Stimulated activated memory B cell treated with anti-CD40 and anti-IgM and Interleukin-4, amounts not matched to agents 10 μg/mL and 1 μg/mL and 100 μg/mL, for 72 hours (primary cell): ENCODE measurements around the gene RHEX.

Source experiments
- ATAC-seq: fragments of 150-1000 bp; cut with Tn5 transposase; 2 replicates; pipeline ENCODE4 v1.10.0; 2021
- H3K27ac Mint-ChIP-seq: one replicate; pipeline ENCODE4 v1.8.0; 2022; ENCODE audit warnings: mild to moderate bottlenecking, mixed read lengths
- H3K27me3 Mint-ChIP-seq: one replicate; pipeline ENCODE4 v1.8.0; 2022; ENCODE audit warnings: mixed read lengths
- H3K36me3 Mint-ChIP-seq: one replicate; pipeline ENCODE4 v1.8.0; 2022; ENCODE audit warnings: mixed read lengths
- H3K4me1 Mint-ChIP-seq: one replicate; pipeline ENCODE4 v1.8.0; 2022; ENCODE audit warnings: mixed read lengths
- H3K4me3 Mint-ChIP-seq: one replicate; pipeline ENCODE4 v1.8.0; 2022; ENCODE audit warnings: mild to moderate bottlenecking, moderate library complexity, mixed read lengths
- H3K9me3 Mint-ChIP-seq: one replicate; pipeline ENCODE4 v1.8.0; 2022; ENCODE audit warnings: mixed read lengths

Gene RHEX

GRCh38 chr1:206110161-206110560 is 57.2 kb downstream of the RHEX start:
- Mint-ChIP-seq H3K27me3 (no peaks in the 10 kb centered on the region), H3K4me3 (no peak overlapping the region), H3K4me1 (peaks cover 7% of the 10 kb centered on the region), H3K36me3 (no peaks in the 10 kb centered on the region), H3K27ac (no peak overlapping the region), H3K9me3 (no peaks in the 10 kb centered on the region)
- no peak for ATAC-seq

- H3K4me1 Mint-ChIP-seq: peaks cover 7% of the 10 kb centered on the region
- H3K4me3 Mint-ChIP-seq: no peak overlapping the region
- H3K27ac Mint-ChIP-seq: no peak overlapping the region
- no peaks in the 10 kb centered on the region for H3K36me3 Mint-ChIP-seq
- H3K27me3 Mint-ChIP-seq: no peaks in the 10 kb centered on the region
- no peak for ATAC-seq
- no peaks in the 10 kb centered on the region for H3K9me3 Mint-ChIP-seq
These were observed 57.8 kb downstream of the RHEX start for GRCh38 chr1:206110820-206111219.

- Mint-ChIP-seq H3K9me3 (no peaks in the 10 kb centered on the region), H3K4me1 (peaks cover 5% of the 10 kb centered on the region), H3K36me3 (no peaks in the 10 kb centered on the region), H3K4me3 (no peak overlapping the region), H3K27ac (no peak overlapping the region), H3K27me3 (peaks cover 2% of the 10 kb centered on the region)
- no peak for ATAC-seq
These were observed 58.4 kb downstream of the RHEX start for GRCh38 chr1:206111271-206111927.

- Mint-ChIP-seq H3K27me3 (peaks cover 15% of the 10 kb centered on the region), H3K9me3 (no peaks in the 10 kb centered on the region)
These were observed 59.8 kb downstream of the RHEX start for GRCh38 chr1:206112600-206113301.

GRCh38 chr1:206114692-206115640 is 62.0 kb downstream of the RHEX start:
- H3K4me1 Mint-ChIP-seq: peaks cover 19% of the 10 kb centered on the region
- H3K9me3 Mint-ChIP-seq: no peaks in the 10 kb centered on the region
- ATAC-seq: no peak
- no peak overlapping the region for H3K27ac Mint-ChIP-seq
- H3K27me3 Mint-ChIP-seq: peaks cover 34% of the 10 kb centered on the region
- H3K4me3 Mint-ChIP-seq: no peak overlapping the region
- H3K36me3 Mint-ChIP-seq: no peaks in the 10 kb centered on the region

More at GRCh38 chr1:206112600-206113301, 59.8 kb downstream of the RHEX start:
- Mint-ChIP-seq H3K36me3 (no peaks in the 10 kb centered on the region), H3K4me3 (no peak overlapping the region), H3K27ac (no peak overlapping the region), H3K4me1 (peaks cover 13% of the 10 kb centered on the region)
- no peak for ATAC-seq

- Mint-ChIP-seq H3K36me3 (no peaks in the 10 kb centered on the region), H3K27ac (peak overlapping the region; percentile 58), H3K9me3 (no peaks in the 10 kb centered on the region), H3K4me1 (peaks cover 19% of the 10 kb centered on the region), H3K27me3 (peaks cover 42% of the 10 kb centered on the region), H3K4me3 (no peak overlapping the region)
- ATAC-seq: no peak
These were observed 62.8 kb downstream of the RHEX start for GRCh38 chr1:206115791-206116190.

- Mint-ChIP-seq H3K4me1 (peaks cover 19% of the 10 kb centered on the region), H3K9me3 (peaks cover 2% of the 10 kb centered on the region), H3K36me3 (peaks cover 3% of the 10 kb centered on the region), H3K4me3 (peak overlapping the region; percentile 73), H3K27me3 (peaks cover 48% of the 10 kb centered on the region), H3K27ac (peak overlapping the region; percentile 58)
- no peak for ATAC-seq
These were observed 63.4 kb downstream of the RHEX start for GRCh38 chr1:206116191-206116872.

GRCh38 chr1:206116873-206117150 is 63.8 kb downstream of the RHEX start:
- no peak for ATAC-seq
- Mint-ChIP-seq H3K4me3 (peak overlapping the region; percentile 73), H3K4me1 (peaks cover 19% of the 10 kb centered on the region), H3K9me3 (peaks cover 6% of the 10 kb centered on the region), H3K27ac (peak overlapping the region; percentile 58), H3K36me3 (peaks cover 8% of the 10 kb centered on the region), H3K27me3 (peaks cover 50% of the 10 kb centered on the region)

GRCh38 chr1:206117151-206117948 is 64.4 kb downstream of the RHEX start, which contains the start of gene AVPR1B:
Gene AVPR1B (minus strand): TSS chr1:206117388. CDS start chr1:206116890, 498 bp downstream.
- H3K36me3 Mint-ChIP-seq: peaks cover 9% of the 10 kb centered on the region
- peaks cover 50% of the 10 kb centered on the region for H3K27me3 Mint-ChIP-seq
- H3K27ac Mint-ChIP-seq: peak within 1 kb of the TSS; percentile 58
- ATAC-seq: peak; percentile 82
- H3K9me3 Mint-ChIP-seq: peaks cover 8% of the 10 kb centered on the region
- peaks cover 19% of the 10 kb centered on the region for H3K4me1 Mint-ChIP-seq
- H3K4me3 Mint-ChIP-seq: peak within 1 kb of the TSS; percentile 73

- H3K27me3 Mint-ChIP-seq: peaks cover 60% of the 10 kb centered on the region
- H3K36me3 Mint-ChIP-seq: peaks cover 9% of the 10 kb centered on the region
- ATAC-seq: no peak
- H3K4me1 Mint-ChIP-seq: peaks cover 19% of the 10 kb centered on the region
- no peak overlapping the region for H3K4me3 Mint-ChIP-seq
- H3K9me3 Mint-ChIP-seq: peaks cover 8% of the 10 kb centered on the region
- H3K27ac Mint-ChIP-seq: no peak overlapping the region
These were observed 67.4 kb downstream of the RHEX start for GRCh38 chr1:206120406-206120805.

- Mint-ChIP-seq H3K27ac (no peak overlapping the region), H3K27me3 (peaks cover 59% of the 10 kb centered on the region), H3K36me3 (peaks cover 9% of the 10 kb centered on the region), H3K4me1 (peaks cover 19% of the 10 kb centered on the region), H3K4me3 (no peak overlapping the region), H3K9me3 (peaks cover 8% of the 10 kb centered on the region)
- no peak for ATAC-seq
These were observed 68.3 kb downstream of the RHEX start for GRCh38 chr1:206121269-206121668.

- peaks cover 8% of the 10 kb centered on the region for H3K9me3 Mint-ChIP-seq
- H3K36me3 Mint-ChIP-seq: peaks cover 9% of the 10 kb centered on the region
- no peak for ATAC-seq
- no peak overlapping the region for H3K27ac Mint-ChIP-seq
- no peak overlapping the region for H3K4me3 Mint-ChIP-seq
- H3K27me3 Mint-ChIP-seq: peaks cover 51% of the 10 kb centered on the region
- peaks cover 7% of the 10 kb centered on the region for H3K4me1 Mint-ChIP-seq
These were observed 69.7 kb downstream of the RHEX start for GRCh38 chr1:206122686-206123085.

GRCh38 chr1:206125346-206125745 is 72.4 kb downstream of the RHEX start:
- no peak overlapping the region for H3K27ac Mint-ChIP-seq

GRCh38 chr1:206127336-206127735 is 74.4 kb downstream of the RHEX start:
- H3K36me3 Mint-ChIP-seq: no peaks in the 10 kb centered on the region
- H3K27me3 Mint-ChIP-seq: peaks cover 38% of the 10 kb centered on the region
- no peak overlapping the region for H3K27ac Mint-ChIP-seq
- no peak overlapping the region for H3K4me3 Mint-ChIP-seq
- H3K9me3 Mint-ChIP-seq: no peaks in the 10 kb centered on the region
- H3K4me1 Mint-ChIP-seq: no peaks in the 10 kb centered on the region
- ATAC-seq: no peak

More at GRCh38 chr1:206125346-206125745, 72.4 kb downstream of the RHEX start:
- no peaks in the 10 kb centered on the region for H3K4me1 Mint-ChIP-seq
- H3K36me3 Mint-ChIP-seq: peaks cover 9% of the 10 kb centered on the region
- no peak for ATAC-seq
- peaks cover 8% of the 10 kb centered on the region for H3K9me3 Mint-ChIP-seq
- H3K27me3 Mint-ChIP-seq: peaks cover 42% of the 10 kb centered on the region
- H3K4me3 Mint-ChIP-seq: no peak overlapping the region
